OCI-LY7 (cell line): Measurements from ENCODE around the gene COPZ2. TPM values are rescaled to one million over a fixed set of nuclear protein-coding genes. Genes with fewer than 3 reads are reported as not detected.
A peak's percentile ranks its signal among the peaks of the same experiment; 100 is the strongest.

Experiments
- BruUV-seq: library from RNA; stranded (reverse); fragments of 400-500 nt; replicated peaks from 2 replicates; lab custom pipeline; 2021; lab: Mats Ljungman, UMichigan
- CTCF ChIA-PET: fragments of 300-600 bp; sonication (Branson Sonifier 250); formaldehyde crosslinking; loops from one replicate; lab custom pipeline; 2022; ENCODE audit warnings: antibody characterized with exemption; ENCODE audit not compliant: unreplicated experiment; lab: Charles Lee
- POLR2A ChIA-PET: fragments of 300-600 bp; sonication (Branson Sonifier 250); formaldehyde crosslinking; loops from one replicate; lab custom pipeline; 2022; ENCODE audit warnings: antibody characterized with exemption; lab: Charles Lee
- DNase-seq: peaks from one replicate; pipeline ENCODE4 v3.0.0-alpha.2; 2015; ENCODE audit warnings: low spot score
- H2AFZ ChIP-seq: fragments of 200-600 bp; sonication (generic), shearing (Covaris generic); 2 replicates; pipeline ENCODE4 v1.6.1; 2014; ENCODE audit warnings: mild to moderate bottlenecking, antibody characterized with exemption, low read length, moderate library complexity
- H3K27ac ChIP-seq: fragments of 200-600 bp; sonication (generic); 2 replicates; pipeline ENCODE4 v1.5.1; 2014; ENCODE audit warnings: mixed run types, low read depth, mild to moderate bottlenecking, moderate library complexity, low read length, inconsistent platforms; ENCODE audit not compliant: poor library complexity, severe bottlenecking
- H3K36me3 ChIP-seq: fragments of 200-600 bp; sonication (generic); 2 replicates; pipeline ENCODE4 v1.6.1; 2014; ENCODE audit warnings: mild to moderate bottlenecking, antibody characterized with exemption, low read length, moderate library complexity, mixed read lengths; ENCODE audit not compliant: insufficient read depth
- H3K4me1 ChIP-seq: fragments of 200-600 bp; sonication (generic); 2 replicates; pipeline ENCODE4 v1.5.1; 2014; ENCODE audit warnings: mild to moderate bottlenecking, low read length; ENCODE audit not compliant: insufficient read depth, poor library complexity, severe bottlenecking
- H3K4me2 ChIP-seq: fragments of 200-600 bp; sonication (generic); 2 replicates; pipeline ENCODE4 v1.6.1; 2014; ENCODE audit warnings: mild to moderate bottlenecking, low read length
- H3K4me3 ChIP-seq: fragments of 200-600 bp; sonication (generic); 2 replicates; pipeline ENCODE4 v1.5.1; 2014; ENCODE audit warnings: mild to moderate bottlenecking, low read depth, low read length; ENCODE audit not compliant: poor library complexity, severe bottlenecking
- H3K79me2 ChIP-seq: fragments of 200-600 bp; sonication (generic); 2 replicates; pipeline ENCODE4 v1.6.1; 2016; ENCODE audit warnings: low read depth, mild to moderate bottlenecking, low read length, moderate library complexity, mixed read lengths; ENCODE audit not compliant: insufficient read depth
- H3K9me2 ChIP-seq: fragments of 200-600 bp; sonication (generic); 2 replicates; pipeline ENCODE4 v1.6.1; 2016; ENCODE audit warnings: mild to moderate bottlenecking, low read length, mixed read lengths; ENCODE audit not compliant: insufficient read depth
- H3K9me3 ChIP-seq: fragments of 200-600 bp; sonication (generic); 2 replicates; pipeline ENCODE4 v1.6.1; 2014; ENCODE audit warnings: mild to moderate bottlenecking, mixed run types, low read length, mixed read lengths
- H4K20me1 ChIP-seq: fragments of 200-600 bp; sonication (generic); 2 replicates; pipeline ENCODE4 v1.6.1; 2014; ENCODE audit warnings: mild to moderate bottlenecking, antibody characterized with exemption, low read length, moderate library complexity, mixed read lengths; ENCODE audit not compliant: insufficient read depth
- CTCF ChIP-seq: fragments of 200-600 bp; sonication (generic); conservative IDR thresholded peaks from 2 replicates; pipeline ENCODE4 v1.5.1; 2014; ENCODE audit warnings: mild to moderate bottlenecking, antibody characterized with exemption, low read length, moderate library complexity, mixed read lengths
- EZH2phosphoT487 ChIP-seq: fragments of 200-600 bp; sonication (generic); IDR thresholded peaks from 2 replicates; pipeline ENCODE4 v1.6.1; 2018; ENCODE audit warnings: low read depth, borderline replicate concordance, mild to moderate bottlenecking, mixed run types, antibody characterized with exemption, low read length, moderate library complexity, mixed read lengths
- intact Hi-C: fragments of 100-400 bp; cut with micrococcal nuclease; formaldehyde crosslinking; loops from one replicate; pipeline ENCODE4 v1.10.0; 2022; ENCODE audit not compliant: unreplicated experiment
- total RNA-seq, 2 experiments: library from RNA; depleted of rRNA in 1 of 2; stranded (reverse); fragments of >200 nt in 1 of 2; shearing (Covaris generic) in 1 of 2; gene quantifications; 2 replicates each; pipeline ENCODE4 v1.2.3, GENCODE V29; 2014 to 2022

The COPZ2 gene
- total RNA-seq, 2 experiments from 2014 or later = 1.2 to 1.7 TPM

DNA sequence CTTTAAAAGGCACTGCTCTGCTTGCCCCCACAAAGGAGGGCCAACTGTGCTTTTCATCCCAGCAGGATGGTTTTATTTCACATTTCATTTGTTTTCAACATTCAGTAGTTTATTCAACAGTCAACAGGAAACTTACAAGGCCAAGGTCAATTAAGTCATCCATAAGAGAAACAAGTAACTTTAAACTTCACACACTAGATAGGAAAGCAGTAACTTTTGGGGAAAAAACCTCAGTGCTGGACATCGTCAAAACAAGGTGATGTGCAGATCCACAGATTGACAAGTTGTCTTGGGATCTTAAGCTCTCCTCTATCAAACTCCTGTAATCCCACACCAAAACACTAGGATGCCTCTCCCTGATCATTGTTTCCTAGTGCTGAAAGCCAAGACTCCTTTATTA lies 29.1 kb upstream of the COPZ2 start:
- intact Hi-C loops = no loop called here
- POLR2A ChIA-PET = interaction anchor here (1.1 to 1.3 kb wide), 2 partner anchors 11 to 12 kb away, joined by 4 to 5 read pairs; no protein-coding TSS in a partner anchor
- H3K4me3 ChIP-seq = no peak overlapping the region
- H3K4me1 ChIP-seq = no peaks in the 10 kb centered on the region
- CTCF ChIA-PET = no interaction called here
- peaks cover 89% of the 10 kb centered on the region for H3K36me3 ChIP-seq
- no peaks in the 10 kb centered on the region for H3K79me2 ChIP-seq
- no peaks in the 10 kb centered on the region for H3K9me3 ChIP-seq
- no peaks in the 10 kb centered on the region for H4K20me1 ChIP-seq
- TF ChIP-seq EZH2phosphoT487 (no peak), CTCF (no peak)
- DNase-seq = no peak
- no peaks in the 10 kb centered on the region for H3K9me2 ChIP-seq
- BruUV-seq = TSS peak; percentile 22
- no peak overlapping the region for H2AFZ ChIP-seq
- H3K27ac ChIP-seq = no peak overlapping the region
- no peak overlapping the region for H3K4me2 ChIP-seq

GRCh38 chr17:48066192-48066591 lies 28.6 kb upstream of the COPZ2 start:
- Histone ChIP-seq H3K27ac (no peak overlapping the region), H4K20me1 (no peaks in the 10 kb centered on the region), H3K36me3 (peaks cover 89% of the 10 kb centered on the region), H2AFZ (no peak overlapping the region), H3K4me2 (no peak overlapping the region), H3K4me3 (no peak overlapping the region), H3K4me1 (no peaks in the 10 kb centered on the region), H3K79me2 (no peaks in the 10 kb centered on the region), H3K9me2 (no peaks in the 10 kb centered on the region), H3K9me3 (no peaks in the 10 kb centered on the region)
- no peak for DNase-seq
- ChIA-PET CTCF (no interaction called here), POLR2A (no interaction called here)
- TF ChIP-seq EZH2phosphoT487 = no peak
- no peak for TF ChIP-seq CTCF
- intact Hi-C loops = no loop called here
- no TSS peak for BruUV-seq

DNA sequence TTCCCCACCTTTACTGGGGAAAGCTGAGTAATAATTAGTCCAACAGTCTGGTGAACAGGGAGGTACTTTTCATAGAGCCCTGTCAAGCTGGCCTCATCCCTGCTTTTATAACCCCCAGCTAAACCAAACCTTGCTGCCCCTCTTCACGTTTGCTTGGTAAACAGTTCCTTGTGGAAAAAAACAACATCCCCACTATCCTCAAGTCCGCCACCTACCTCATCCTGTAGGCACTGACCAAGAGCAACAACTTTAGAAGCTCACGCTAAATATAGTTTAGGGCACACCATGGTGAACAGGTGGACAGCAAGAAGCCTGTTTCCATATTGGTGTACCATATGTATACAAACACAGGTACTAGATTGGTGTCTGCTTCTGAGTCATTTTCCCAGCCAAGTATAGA lies 27.0 kb upstream of the COPZ2 start:
- ChIA-PET POLR2A (interaction anchor here (1.3 kb wide), 1 partner anchor 8 kb away, joined by 4 read pairs; no protein-coding TSS in a partner anchor), CTCF (interaction anchor here (1.6 kb wide), 1 partner anchor 13 kb away, joined by 4 read pairs; no protein-coding TSS in a partner anchor)
- Histone ChIP-seq H3K79me2 (no peaks in the 10 kb centered on the region), H3K27ac (no peak overlapping the region), H2AFZ (no peak overlapping the region), H3K9me2 (no peaks in the 10 kb centered on the region), H4K20me1 (no peaks in the 10 kb centered on the region), H3K4me3 (no peak overlapping the region), H3K36me3 (peaks cover 89% of the 10 kb centered on the region), H3K4me1 (no peaks in the 10 kb centered on the region), H3K9me3 (no peaks in the 10 kb centered on the region), H3K4me2 (no peak overlapping the region)
- TF ChIP-seq CTCF (no peak), EZH2phosphoT487 (no peak)
- BruUV-seq = no TSS peak
- intact Hi-C loops = no loop called here
- DNase-seq = no peak
